ENCODE results near the gene PPP2R2C. TPM values are rescaled to one million over a fixed set of nuclear protein-coding genes. Genes with fewer than 3 reads are reported as not detected.

Gene PPP2R2C
- total RNA-seq, 1 experiment from 2014 or later = 8.1 TPM

DNA sequence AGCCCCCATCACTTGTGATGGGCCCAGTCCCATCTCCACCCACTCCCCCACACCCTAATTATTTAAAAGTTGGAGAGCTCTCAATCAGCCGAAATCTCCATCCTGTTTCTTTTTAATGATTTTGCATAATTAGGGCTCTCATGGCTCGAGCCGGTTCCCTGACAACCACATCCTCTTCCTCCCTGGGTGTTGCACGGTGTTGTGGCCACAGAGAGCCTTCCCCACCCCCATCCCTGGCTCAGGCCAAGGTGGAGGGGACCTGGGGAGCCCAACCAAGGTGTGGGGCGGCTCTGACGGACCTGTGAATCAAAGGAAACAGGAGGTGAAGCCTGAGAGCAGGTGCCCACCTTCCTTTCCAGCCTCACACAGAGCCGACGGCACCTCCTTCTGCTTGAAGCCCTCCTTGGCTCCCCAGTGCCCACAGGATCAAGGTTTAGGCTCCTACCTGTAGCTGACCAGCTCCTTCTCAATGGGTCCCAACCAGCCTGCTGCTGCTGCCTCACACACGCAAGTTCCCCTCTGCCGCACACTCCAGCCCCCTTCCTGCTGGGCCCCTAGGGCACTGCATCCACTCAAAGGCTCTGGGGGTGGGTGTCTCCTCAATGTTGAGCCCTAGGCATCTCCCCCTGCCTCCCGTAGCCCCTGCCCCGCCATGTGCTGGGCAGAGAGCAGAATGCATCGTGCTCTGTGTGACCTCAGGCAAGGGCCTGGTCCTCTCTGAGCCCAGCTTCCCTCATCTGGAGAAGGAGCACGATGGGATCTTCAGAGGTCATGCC lies 134.1 kb downstream of the PPP2R2C start:
- H3K27ac ChIP-seq (ENCODE audit: insufficient read length, low read depth, low read length) = no peak overlapping the region
- H3K27me3 ChIP-seq (ENCODE audit: insufficient read depth, low read length) = no peaks in the 10 kb centered on the region
- no peak overlapping the region for H3K23ac ChIP-seq (ENCODE audit: insufficient read length, low read depth, low read length)
- no CpG with 5 or more reads among the region's 14 CpGs for WGBS (ENCODE audit: extremely low coverage, insufficient read length, low lambda C conversion rate)
- Mint-ChIP-seq H3K27me3 (ENCODE audit: low read depth) (peaks cover 16% of the 10 kb centered on the region), H3K4me3 (no peak overlapping the region), H3K27ac (no peak overlapping the region), H3K4me1 (peaks cover 19 to 30% of the 10 kb centered on the region in 2 experiments), H3K9me3 (peaks cover 6 to 17% of the 10 kb centered on the region in 2 experiments), H3K36me3 (ENCODE audit: insufficient read depth in 1 of 3, low read depth in 3 of 3) (peaks cover 0 to 3% (median 3%) of the 10 kb centered on the region in 3 experiments; a peak in 3 of 7 replicates)
- H3K4ac ChIP-seq (ENCODE audit: low read depth, low read length) = no peak overlapping the region
- no peak overlapping the region for H3K18ac ChIP-seq (ENCODE audit: insufficient read length, low read depth, low read length)
- no peak overlapping the region for H2AFZ ChIP-seq (ENCODE audit: low read length)
- no peak overlapping the region for H3T11ph ChIP-seq (ENCODE audit: low read length)
- H4K5ac ChIP-seq (ENCODE audit: insufficient read length, low read depth, low read length) = no peak overlapping the region
- no peak overlapping the region for H3K9ac ChIP-seq (ENCODE audit: extremely low read depth, insufficient read length, low read length)
- no peaks in the 10 kb centered on the region for H3K4me1 ChIP-seq (ENCODE audit: insufficient read depth, low read length)
- no peak overlapping the region for H2BK15ac ChIP-seq (ENCODE audit: low read depth, low read length)
- no peak overlapping the region for H4K8ac ChIP-seq (replicated peaks; ENCODE audit: insufficient read length, low read depth, low read length)
- no peak for DNase-seq
- H3K9me3 ChIP-seq (ENCODE audit: control insufficient read depth, low read depth, low read length) = no peaks in the 10 kb centered on the region
- H3K14ac ChIP-seq (ENCODE audit: insufficient read depth, low read length) = no peak overlapping the region
- no peak overlapping the region for H4K91ac ChIP-seq (ENCODE audit: insufficient read length, low read depth, low read length)
- H3K56ac ChIP-seq (ENCODE audit: insufficient read length, low read depth, low read length) = no peak overlapping the region
- H2BK5ac ChIP-seq (ENCODE audit: insufficient read length, low read length) = no peak overlapping the region
- no peaks in the 10 kb centered on the region for H3K79me1 ChIP-seq (ENCODE audit: insufficient read depth, low read depth, low read length, poor library complexity, severe bottlenecking)
- H2BK20ac ChIP-seq (ENCODE audit: low read depth, low read length, poor library complexity, severe bottlenecking) = no peak overlapping the region
- H3K79me2 ChIP-seq (ENCODE audit: insufficient read depth, low read length) = no peaks in the 10 kb centered on the region
- no peak overlapping the region for H3K4me2 ChIP-seq (ENCODE audit: insufficient read depth, insufficient read length, low read length)
- no peak overlapping the region for H2BK120ac ChIP-seq (ENCODE audit: low read depth, low read length, poor library complexity, severe bottlenecking)
- H2AK5ac ChIP-seq (ENCODE audit: insufficient read length, low read length) = no peak overlapping the region
- no peaks in the 10 kb centered on the region for H3K23me2 ChIP-seq (ENCODE audit: insufficient read length, low read depth, low read length, poor library complexity, severe bottlenecking)
- H4K20me1 ChIP-seq (ENCODE audit: control insufficient read depth, insufficient read depth, insufficient read length) = no peaks in the 10 kb centered on the region
- TF ChIP-seq CTCF (conservative IDR thresholded peaks at IDR 0.05) = no peak
- H2BK12ac ChIP-seq (ENCODE audit: insufficient read length, low read depth, low read length) = no peak overlapping the region

Data from H9 (cell line).